Measurements from ENCODE around the gene TNKS1BP1.
"Not testable (repeated sequence)": the region's sequence is repeated elsewhere in the genome, so short reads cannot be mapped to it uniquely, and the experiment has no call there.

The TNKS1BP1 gene

GRCh38 chr11:57283231-57283990 is 41.3 kb downstream of the TNKS1BP1 start:
- no peak for DNase-seq (ENCODE audit: low read depth)

GRCh38 chr11:57281546-57281945 is 43.2 kb downstream of the TNKS1BP1 start:
- not testable (repeated sequence) for DNase-seq (ENCODE audit: low read depth)

- no peak for DNase-seq (ENCODE audit: low read depth)
Measured at GRCh38 chr11:57279116-57279515, 45.6 kb downstream of the TNKS1BP1 start.

- DNase-seq (ENCODE audit: low read depth), result no peak
Measured at GRCh38 chr11:57278721-57279095, 46.0 kb downstream of the TNKS1BP1 start.

- no peak for DNase-seq (ENCODE audit: low read depth)
Measured at GRCh38 chr11:57277845-57278720, 46.7 kb downstream of the TNKS1BP1 start.

- DNase-seq (ENCODE audit: low read depth), result no peak
Measured at GRCh38 chr11:57276971-57277675, 47.6 kb downstream of the TNKS1BP1 start.

GRCh38 chr11:57276169-57276970 is 48.4 kb downstream of the TNKS1BP1 start:
- DNase-seq (ENCODE audit: low read depth), result no peak

GRCh38 chr11:57275582-57275981 is 49.2 kb downstream of the TNKS1BP1 start:
- DNase-seq (ENCODE audit: low read depth), result no peak

- DNase-seq (ENCODE audit: low read depth), result no peak
Measured at GRCh38 chr11:57274904-57275498, 49.8 kb downstream of the TNKS1BP1 start.

GRCh38 chr11:57273448-57274058 is 51.2 kb downstream of the TNKS1BP1 start:
- DNase-seq (ENCODE audit: low read depth), result no peak

- DNase-seq (ENCODE audit: low read depth), result no peak
Measured at GRCh38 chr11:57269571-57270021, 55.2 kb downstream of the TNKS1BP1 start.

- DNase-seq (ENCODE audit: low read depth), result no peak
Measured at GRCh38 chr11:57266157-57266556, 58.6 kb downstream of the TNKS1BP1 start.

GRCh38 chr11:57263351-57263750 is 61.4 kb downstream of the TNKS1BP1 start:
- no peak for DNase-seq (ENCODE audit: low read depth)

- DNase-seq (ENCODE audit: low read depth), result no peak
Measured at GRCh38 chr11:57262157-57262556, 62.6 kb downstream of the TNKS1BP1 start.

- no peak for DNase-seq (ENCODE audit: low read depth)
Measured at GRCh38 chr11:57260937-57261783, 63.6 kb downstream of the TNKS1BP1 start.

- no peak for DNase-seq (ENCODE audit: low read depth)
Measured at GRCh38 chr11:57256119-57256518, 68.6 kb downstream of the TNKS1BP1 start.

GRCh38 chr11:57255618-57256017 is 69.1 kb downstream of the TNKS1BP1 start:
- DNase-seq (ENCODE audit: low read depth), result no peak

- no peak for DNase-seq (ENCODE audit: low read depth)
Measured at GRCh38 chr11:57254631-57255030, 70.1 kb downstream of the TNKS1BP1 start.

- DNase-seq (ENCODE audit: low read depth), result no peak
Measured at GRCh38 chr11:57251491-57252104, 73.2 kb downstream of the TNKS1BP1 start.
